GM19397 (cell line): Measurements from ENCODE around the gene EBF3.

Experiments used
- ATAC-seq: cut with Tn5 transposase; IDR thresholded peaks from one replicate; pipeline ENCODE4 v1.9.1; 2021; ENCODE audit warnings: mild to moderate bottlenecking, moderate library complexity; ENCODE audit not compliant: unreplicated experiment

The EBF3 gene

DNA sequence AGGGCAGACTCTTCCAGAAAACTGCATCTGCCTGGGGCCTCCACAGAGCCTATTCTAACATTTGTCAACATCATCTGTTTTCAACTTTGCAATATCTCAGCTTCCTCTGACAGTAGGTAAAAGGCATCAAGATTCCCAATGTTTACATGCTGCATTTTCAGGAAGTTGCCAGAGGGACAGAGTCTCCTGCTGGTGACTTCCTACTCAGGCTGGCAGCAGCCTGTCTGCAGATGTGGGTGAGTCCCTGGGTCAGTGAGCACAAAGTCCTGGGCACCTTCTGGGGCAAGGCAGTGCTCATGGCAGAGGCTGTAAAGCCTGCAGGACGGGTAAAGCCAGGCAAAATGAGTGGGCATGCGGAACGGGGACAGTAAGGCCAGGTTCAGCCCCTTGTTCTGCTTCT is 69.4 kb downstream of the EBF3 start:
- ATAC-seq = no peak

DNA sequence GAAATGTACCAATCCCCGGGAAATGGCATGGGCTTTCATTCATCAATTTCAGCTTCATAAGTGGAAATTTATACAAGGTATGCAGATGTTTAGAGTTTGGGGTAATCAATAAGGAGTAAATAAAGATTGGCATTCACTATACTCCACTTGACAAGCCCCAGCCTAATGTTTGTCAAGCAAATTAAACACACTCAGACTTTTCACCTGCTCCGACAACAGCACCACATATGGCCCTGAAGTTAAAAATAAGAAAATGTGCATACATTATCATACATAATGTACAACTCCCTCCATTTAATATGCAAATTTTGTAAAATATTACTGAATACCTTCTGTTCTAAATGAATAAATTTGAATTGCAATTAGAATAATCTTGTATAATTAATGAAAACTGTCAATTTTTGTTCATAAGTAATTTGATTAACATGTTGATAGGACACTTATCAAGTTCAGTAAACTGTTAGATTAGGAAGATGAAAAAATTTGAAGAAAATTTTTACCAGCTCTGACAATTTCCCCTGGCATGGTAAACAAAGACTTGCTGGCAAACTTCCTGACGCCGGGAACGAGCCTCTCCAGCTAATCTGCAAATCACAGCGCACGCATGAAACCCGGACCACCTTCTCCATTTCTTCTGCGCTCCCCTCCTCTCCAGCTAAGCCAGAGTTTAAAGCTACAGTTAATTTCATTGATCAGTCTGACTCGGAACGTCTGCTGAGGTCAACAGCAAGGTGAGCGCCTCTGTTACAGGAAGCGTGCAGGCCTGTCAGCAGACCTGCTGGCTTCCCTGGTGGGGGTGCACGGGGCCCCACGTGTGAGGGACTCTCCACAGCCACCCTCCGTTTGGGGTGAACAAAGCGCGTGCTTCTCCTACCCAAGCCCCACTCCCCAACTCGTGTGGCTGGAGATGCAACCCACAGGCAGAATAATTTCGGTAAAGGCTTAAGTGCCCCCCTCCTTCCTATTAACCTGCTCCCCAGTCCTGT is 70.7 kb downstream of the EBF3 start:
- no peak for ATAC-seq

DNA sequence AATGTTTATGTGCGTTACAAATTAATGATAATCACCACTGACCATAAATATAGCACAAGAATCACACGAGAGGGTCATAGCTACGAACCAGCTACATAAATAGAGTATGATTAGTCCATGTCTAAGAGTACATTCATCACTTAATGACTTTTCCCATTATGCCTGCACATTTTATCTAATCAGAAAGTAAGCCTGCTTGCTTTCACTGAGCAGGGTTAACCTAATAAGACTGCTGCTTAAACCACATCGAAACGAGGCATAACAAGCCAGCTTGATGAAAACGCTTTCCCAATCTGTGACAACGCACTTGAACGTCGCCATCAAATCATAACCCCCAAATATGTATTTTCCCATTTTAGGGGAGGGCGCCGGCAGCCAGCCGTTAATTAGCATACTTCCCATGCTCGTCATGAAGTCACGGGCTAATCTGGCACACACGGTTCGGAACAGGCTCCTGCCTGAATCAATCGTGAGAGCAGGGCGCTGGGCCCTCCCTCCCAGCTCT is 71.5 kb downstream of the EBF3 start:
- ATAC-seq = no peak

DNA sequence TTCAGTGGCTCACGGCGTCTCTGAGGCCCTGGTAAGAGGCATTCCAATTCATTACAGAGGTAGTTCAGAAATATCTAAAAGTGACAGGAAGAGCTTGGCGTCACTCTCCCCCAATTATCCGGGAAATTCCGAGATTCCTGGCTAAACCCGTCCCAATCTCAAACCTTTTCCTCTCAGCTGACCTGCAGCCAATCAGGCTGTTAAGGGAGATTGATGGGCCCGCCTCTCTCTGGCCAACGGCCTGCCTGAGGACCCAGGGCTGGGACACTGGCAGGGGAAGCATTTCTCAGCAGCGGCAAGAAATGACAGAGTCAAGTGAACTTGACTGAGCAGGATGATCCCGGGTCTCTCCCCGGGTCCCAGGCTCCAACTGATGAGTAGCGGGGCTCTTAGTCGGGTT is 72.3 kb downstream of the EBF3 start:
- ATAC-seq = no peak

DNA sequence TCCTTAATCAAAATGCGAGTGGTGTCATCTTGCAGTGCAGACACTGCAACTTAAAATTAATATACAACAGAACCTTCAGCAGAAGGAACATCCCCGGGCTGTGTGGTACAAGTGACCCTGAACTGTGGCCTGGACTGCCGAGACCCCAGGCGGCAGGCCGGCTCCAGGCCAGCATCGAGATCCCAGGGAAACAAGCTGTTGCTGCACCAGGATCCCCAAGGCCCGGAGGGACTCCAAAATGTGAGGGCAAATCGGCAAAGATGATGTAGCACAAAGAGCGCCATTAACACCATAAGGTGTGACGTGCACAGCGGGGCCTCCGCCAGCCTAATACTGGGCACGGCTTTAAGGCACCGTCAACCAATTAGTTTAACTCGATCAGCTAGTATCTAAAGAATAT is 73.9 kb downstream of the EBF3 start:
- no peak for ATAC-seq

DNA sequence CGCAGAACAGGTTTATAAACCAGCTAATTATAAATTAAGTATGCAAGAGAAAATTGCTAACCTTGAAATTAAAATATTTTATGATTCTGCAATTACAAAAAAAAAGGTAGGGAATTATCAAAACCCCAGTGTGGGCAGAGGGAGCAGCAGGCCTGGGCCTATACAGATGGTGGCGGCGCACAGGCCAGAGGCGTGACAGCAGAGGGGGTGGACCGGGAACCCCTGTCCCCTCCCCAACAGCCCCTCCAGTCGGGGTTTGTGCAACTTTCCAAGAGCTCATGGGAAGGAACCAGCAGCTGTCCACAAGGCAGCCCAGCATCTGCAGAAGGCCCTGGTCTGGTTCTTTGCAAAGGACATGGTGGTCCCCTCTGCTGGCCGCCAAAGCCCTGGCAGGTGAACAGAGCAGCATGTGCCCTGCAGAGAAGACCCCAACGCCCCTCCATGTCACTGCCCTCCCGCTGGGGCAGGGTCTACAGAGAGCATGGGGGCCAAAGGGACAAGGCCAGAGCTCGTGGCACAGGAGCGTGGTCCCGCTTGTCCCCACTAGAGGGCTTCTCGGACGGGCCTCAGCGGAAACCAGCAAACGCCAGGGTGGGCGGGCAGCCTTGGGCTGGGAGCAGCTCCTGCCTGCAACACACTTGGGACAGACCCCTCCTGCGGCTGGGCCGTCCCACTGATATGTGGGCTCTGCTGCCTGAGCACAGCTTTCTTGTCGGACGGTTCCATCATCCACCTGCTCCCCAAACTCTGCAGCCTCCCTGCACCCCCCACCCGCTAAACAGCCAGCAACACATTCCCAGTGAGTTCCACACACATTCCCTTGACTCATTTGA is 75.1 kb downstream of the EBF3 start:
- no peak for ATAC-seq

DNA sequence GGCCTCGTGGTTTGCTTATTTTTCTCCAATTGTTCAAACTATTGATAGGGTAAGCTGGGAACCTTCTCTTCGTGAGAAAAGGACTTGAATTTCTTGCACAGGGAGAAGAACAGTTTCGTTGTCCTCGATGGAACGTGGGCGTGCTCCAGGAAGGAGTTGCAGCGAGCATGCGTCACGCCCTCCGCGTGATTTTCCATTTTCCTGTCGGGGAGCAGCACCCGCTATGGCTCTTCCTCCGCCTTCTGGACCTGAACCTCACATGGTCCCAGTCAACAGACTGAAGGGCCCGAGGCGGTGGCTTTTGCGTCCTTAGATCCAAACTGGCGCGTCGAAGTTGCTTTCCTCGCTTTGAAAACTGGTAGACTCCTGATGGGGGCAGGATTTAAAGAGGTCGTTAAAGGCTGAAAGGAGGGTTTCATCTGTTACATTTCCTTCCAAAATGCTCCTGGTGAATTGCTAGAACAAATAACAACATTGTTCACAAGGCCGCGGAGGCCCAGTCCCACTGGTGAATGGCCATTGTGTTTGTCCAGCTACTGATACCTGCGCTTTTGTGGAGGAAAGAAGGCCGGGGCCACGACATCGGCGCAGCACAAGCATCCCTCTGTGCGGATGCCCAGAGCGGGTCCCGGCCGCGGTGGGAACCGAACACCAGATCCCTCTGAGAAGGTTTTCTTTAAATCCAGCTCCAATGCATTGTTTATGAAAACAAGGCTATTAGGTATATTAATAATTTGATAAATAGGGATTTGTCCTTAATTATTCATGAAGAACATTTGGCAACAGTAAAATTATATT is 75.9 kb downstream of the EBF3 start:
- no peak for ATAC-seq

DNA sequence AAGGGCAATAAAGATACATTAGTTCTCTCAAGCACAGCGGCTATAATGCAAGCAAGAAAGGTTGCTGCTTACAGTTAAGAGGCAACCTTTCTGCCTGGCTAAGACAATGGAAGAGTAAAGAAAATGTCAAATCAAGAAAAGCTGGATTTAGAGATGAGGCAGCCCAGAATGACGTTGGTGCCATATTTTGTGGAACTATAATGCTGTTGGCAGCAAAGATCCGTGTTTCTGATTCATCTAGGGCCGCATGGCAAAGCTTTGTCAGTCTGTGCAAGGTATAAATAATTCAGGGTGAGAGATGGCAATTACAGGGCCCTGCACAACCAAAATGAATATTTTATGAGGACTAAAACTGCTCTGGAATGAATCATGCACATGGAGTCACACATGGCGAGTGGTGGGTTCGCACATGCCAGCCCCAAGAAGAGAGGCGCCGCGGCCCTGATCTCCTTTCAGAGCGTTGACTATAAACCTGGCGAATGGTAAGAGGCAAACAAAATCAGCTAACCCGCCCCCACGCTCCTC is 76.6 kb downstream of the EBF3 start:
- no peak for ATAC-seq

DNA sequence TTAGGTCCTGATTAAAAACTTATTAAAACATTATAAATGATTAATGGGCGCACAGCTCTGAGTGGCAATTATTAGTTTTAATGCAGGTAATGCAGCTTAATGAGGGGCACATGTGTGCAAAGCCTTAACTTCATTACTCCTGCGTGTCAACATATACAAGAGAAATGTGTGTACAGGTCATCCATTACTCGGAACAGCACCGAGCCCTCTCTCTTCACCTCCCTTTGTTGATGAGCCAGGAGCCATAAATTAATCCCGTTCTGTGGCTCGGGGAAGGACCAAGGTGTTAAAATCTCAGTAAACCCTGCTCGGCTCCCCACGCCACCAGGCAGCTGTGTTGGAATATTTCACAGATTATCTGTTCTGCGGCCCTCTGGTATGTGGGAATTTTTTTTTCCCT is 77.8 kb downstream of the EBF3 start:
- no peak for ATAC-seq

DNA sequence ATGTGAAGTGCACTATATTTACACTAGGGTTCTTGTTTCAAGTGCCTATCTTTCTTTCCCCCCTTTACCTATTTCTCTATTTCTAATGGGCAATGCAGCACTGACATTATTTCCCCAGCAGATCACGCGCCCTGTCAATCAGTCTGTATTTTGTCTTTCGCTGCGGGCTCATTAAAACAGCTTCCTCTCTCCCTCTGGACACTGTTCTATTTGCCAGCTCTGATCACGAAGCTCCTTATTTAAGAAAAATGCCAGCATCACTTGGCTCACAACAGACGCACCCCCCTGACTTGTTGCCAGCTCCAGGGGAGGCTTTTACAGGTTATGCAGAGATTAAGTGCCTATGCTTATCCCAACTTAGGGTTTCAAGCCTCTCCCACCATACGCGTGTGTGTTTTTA is 78.5 kb downstream of the EBF3 start:
- ATAC-seq = no peak

DNA sequence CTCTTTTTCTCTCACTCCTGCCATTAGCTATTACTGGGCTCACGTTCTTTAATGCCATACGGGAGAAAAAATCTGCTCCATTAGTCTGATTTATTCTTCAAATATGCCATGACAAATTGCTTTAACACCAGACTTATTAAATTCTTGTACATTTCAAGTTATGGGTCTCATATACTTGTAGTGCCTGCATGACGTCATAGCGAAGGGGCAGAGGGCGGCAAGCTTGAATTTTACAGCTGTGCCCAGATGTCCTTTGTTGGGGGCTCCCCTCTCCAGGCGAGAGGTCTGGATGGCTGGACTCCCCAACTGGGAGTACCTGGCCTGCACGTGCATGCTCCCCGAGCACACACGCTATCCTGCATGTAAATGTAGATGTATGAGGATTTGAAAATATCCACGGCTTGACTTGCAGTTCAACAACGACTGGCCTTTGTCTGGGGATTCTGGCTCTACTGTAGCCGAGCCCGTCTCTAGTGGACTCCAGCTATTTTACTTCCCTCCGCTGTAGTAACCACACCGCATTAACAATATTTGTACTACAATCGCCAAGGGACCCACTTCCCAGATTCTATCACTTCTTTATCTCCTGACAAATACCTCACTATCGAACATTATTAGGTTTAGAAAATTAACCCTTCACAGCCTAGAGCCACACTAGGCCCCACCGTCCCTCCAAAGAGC is 79.5 kb downstream of the EBF3 start:
- no peak for ATAC-seq

DNA sequence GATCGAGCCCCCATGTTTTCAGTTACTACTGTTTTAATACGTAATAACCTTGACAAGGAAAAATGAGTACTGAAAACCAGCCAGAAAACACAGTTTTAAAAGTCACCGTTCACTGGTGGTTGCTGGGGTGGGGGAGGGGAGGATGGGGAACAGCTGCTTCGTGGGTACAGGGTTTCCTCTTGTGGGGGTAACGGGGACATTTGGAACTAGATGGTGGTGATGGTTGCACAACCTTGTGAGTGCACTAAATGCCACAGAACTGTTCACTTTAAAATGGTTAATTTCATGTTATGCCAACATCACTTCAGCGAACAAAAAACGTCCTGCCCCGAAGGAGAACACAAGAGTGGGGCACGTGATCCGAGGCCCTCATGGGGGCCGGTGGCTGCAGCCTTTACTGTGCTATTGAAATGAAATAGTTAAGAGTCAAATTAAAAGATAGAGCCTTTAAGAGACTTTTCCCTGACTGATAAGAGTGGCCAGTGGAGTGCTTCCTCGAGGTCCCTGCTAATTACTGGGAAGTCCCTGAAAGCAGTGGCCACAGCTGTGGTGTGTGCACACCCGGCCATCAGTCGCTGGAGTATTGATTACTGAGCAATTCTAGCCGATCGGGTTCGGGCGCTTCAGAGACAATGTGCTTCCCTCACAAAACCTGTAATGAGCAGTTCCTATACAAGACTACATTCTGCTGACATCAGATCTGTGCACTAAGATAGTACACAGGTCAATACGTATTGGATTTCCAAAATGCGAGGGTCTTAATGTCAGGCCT is 80.3 kb downstream of the EBF3 start:
- no peak for ATAC-seq

DNA sequence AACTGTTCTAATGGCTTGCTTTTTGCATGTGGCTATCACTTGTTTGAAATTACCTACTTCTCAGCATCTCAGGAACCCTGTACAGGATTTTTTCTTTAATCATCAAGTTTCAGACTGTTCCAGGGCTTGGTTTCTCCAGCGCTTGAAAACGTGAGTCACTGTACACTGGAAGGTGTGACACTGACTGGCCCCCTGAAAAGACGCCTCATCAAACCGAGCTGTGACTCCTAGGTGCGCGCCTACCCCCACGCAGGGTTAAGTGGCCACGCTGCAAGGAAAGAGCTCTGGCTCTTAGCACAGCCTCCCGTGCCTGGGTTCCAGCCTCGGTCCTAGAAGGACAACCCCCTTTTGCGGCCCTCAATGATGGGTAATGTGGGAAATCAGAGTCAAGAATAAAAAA is 81.0 kb downstream of the EBF3 start:
- no peak for ATAC-seq

DNA sequence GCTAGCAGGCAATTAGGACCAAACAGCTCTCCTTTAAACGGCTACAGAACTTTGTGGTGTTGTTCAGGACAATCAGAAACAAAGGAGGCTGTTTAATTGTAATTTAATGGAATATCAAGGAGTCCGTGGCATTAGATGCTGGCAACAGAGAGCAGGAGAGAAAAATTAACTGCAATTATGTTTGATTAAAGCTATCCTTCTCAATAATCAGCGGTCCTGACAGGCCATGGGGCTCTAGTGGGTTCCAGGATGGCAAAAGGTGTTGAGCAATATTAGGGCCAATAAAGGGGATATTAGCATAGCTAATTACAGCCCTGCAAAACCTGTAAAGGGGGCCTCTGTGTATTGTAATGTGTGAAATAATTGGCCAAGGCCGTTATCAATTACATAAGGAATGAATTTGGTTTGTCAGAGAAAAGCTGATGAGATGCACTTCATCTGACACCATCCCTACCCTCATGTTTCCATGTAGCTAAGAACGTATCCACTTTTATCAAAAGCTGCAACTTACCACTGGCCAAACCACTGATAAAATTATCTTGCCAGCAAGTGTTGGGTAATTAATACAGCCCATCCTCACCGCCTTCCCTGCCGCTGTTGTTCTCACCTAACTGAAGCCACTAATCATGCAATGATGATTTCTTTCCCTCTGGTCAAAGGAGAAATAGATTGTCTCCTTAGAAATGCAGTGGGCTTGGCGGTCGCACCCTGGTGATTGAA is 81.6 kb downstream of the EBF3 start:
- no peak for ATAC-seq

DNA sequence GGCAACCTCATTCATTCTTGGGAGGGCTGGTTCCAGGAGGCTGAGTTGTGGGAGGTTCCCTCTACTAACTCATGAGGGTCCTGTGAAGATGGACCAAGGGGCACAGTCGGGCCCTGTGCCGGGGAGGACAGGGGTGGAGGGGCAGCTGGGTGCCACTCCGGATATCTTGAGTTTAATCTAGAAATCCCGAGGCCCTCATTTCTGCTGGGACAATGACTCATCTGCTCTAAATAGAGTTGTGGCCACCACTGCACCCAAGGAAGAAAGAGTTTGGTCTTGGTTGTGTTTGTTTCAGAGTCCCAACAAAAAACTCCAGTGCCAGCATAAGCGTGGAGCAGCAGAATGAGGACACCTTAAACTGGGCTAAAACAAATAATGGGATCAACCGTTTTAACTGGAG is 82.4 kb downstream of the EBF3 start:
- ATAC-seq = no peak

DNA sequence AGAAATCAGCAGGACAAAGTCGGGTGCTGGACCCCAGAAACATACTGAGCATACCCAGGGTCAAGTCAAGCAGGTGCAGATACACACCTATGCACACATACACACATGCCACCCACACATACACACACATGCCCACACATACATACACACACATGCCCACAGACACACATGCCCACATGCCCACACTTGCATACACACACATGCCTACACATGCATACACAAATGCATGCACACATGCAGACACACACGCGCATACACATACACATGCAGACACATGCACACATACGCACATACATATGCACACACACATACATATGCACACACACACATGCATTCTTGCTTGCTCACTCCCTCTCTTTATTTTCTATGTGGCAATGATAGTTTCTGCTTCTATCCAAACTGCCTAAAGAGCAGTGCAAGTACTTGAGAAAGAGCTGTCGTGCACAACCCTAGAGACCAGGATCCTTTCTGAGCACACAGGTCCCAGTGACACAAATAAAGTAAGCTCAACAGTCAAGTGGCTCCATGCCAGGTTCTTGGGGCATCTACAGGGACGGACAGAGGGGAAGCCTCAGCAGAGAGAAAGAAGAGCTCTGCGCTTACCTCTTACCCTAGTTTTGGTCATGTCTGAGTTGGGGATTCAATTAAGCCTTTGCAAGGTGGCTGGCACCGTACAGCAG is 83.7 kb downstream of the EBF3 start:
- ATAC-seq = no peak

DNA sequence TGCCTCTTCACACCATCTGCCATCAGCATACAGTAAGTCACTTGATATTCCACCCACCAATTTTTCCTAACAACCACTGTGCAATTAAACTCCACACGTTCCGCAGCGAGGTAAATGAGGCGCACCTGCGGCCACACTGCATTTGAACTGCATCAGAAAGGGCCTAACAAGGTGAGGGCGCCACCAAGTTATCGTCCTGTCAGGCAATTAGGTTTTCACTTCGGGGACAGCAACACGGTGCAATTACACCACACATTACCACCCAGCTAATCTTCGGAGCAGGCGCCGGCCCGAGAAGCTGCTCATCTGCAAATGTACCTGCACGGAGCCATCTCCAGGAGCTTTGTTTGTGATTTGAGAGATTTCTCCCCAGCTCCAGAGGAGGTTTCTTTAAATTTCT is 84.4 kb downstream of the EBF3 start:
- no peak for ATAC-seq

DNA sequence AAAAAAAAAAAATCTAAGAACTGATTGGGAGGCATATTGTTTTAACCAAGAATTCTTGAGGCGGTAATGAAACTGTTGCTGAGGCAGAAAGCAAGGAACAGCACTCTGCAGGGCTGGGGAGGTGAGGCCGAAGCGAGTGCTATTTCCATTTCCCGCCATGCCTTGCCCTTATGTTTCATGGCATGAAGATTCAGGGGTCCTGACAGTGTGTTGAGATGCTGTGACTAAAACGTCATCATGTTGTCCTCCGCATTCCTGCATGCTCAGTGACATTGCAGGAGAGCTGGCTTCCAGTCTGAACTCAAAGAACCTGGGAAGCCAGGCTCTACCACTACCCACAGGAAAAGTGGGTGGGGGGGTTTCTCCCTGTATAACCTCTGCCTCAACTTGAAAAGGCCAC is 85.2 kb downstream of the EBF3 start:
- no peak for ATAC-seq
